ENCODE measurements around the gene E2F2. TPM values are rescaled to one million over a fixed set of nuclear protein-coding genes. Genes with fewer than 3 reads are reported as not detected.

The E2F2 gene
- total and polyA plus RNA-seq, 2 of the 13 experiments (the other 11 are each of a cell fraction or from before 2014, with no cell fraction given): 0.65 to 6.6 TPM

DNA sequence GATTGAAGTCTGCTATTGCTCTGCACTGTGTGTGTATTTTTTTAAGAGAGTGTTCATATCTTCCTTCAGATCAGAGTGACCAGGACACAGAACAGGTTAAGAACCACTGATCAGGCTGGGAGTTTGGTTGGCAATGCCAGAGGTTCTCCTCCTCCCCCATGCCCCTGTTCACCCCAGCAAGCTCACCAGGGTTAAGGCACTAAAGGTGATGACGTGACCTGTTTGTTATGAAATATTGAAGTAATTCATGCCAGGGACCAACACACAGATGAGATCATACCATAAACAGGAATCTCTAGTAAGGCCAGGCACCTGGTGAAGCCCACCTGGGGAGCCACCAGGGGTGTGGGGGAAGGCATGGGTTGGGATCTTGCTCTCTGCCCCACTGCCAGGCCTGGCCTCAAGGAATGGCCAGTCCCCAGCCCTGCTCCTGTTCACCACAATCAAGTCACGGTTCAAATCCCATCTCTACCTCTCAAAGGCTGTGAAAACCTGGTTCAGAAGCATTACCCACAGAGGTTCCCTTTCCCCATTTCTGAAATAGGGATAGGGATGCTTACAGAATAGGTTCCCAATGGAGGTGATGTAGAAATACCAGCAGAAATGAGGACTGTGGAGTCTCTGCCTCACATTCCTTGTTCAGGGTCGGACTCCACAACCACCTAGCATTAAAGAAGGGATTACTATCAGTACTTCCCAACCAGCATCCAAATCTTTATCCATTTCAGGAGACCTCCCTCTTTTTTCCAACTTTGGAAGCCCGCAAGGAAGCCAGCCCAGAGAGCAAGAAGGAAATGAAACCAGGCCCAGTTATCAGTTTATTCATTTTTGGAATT lies 25.8 kb upstream of the E2F2 start (continued):
- TF ChIP-seq ZNF430 (CRISPR knock-in tag; IDR thresholded peaks at IDR 0.05) (0 out of 2 replicates have a peak, but pooled peaks have one; percentile 1), RAD21 (CRISPR knock-in tag; IDR thresholded peaks at IDR 0.05) (0 out of 2 replicates have a peak, but pooled peaks have one; percentile 26), HNRNPH1 (optimal IDR thresholded peaks at IDR 0.05; ENCODE audit: low read depth, low read length) (no peak), ZNF24 (IDR thresholded peaks at IDR 0.05) (no peak), HCFC1 (IDR thresholded peaks at IDR 0.05; ENCODE audit: low read depth, low read length) (no peak), JUND (CRISPR knock-in tag; IDR thresholded peaks at IDR 0.05) (no peak), RFX1 (IDR thresholded peaks at IDR 0.05) (no peak), SIN3A (IDR thresholded peaks at IDR 0.05; ENCODE audit: borderline replicate concordance, low read depth, low read length) (0 out of 2 replicates have a peak, but pooled peaks have one; percentile 9), CREB1 (IDR thresholded peaks at IDR 0.05) (peak; percentile 69; the same call in 1 of the 2 replicates), CREB1 (CRISPR knock-in tag; IDR thresholded peaks at IDR 0.05) (no peak), GTF3A (CRISPR knock-in tag; conservative IDR thresholded peaks at IDR 0.05) (0 out of 2 replicates have a peak, but pooled peaks have one; percentile 52), POLR2AphosphoS2 (IDR thresholded peaks at IDR 0.05; ENCODE audit: low read depth, low read length) (peak; percentile 42; the same call in 1 of the 2 replicates), ZNF7 (CRISPR knock-in tag; IDR thresholded peaks at IDR 0.05) (no peak), ZNF746 (CRISPR knock-in tag; IDR thresholded peaks at IDR 0.05) (no peak), ZNF292 (CRISPR knock-in tag; IDR thresholded peaks at IDR 0.05; ENCODE audit: borderline replicate concordance, low read depth) (no peak), KAT7 (CRISPR knock-in tag; IDR thresholded peaks at IDR 0.05; ENCODE audit: borderline replicate concordance) (no peak), ZFY (CRISPR knock-in tag; IDR thresholded peaks at IDR 0.05) (peak; percentile 3; the same call in 1 of the 2 replicates), ZMYM3 (CRISPR knock-in tag; IDR thresholded peaks at IDR 0.05) (no peak), ZNF790 (CRISPR knock-in tag; IDR thresholded peaks at IDR 0.05; ENCODE audit: borderline replicate concordance) (no peak), NCOA2 (CRISPR knock-in tag; IDR thresholded peaks at IDR 0.05) (no peak), HNRNPLL (IDR thresholded peaks at IDR 0.05; ENCODE audit: low read depth, low read length, poor library complexity, severe bottlenecking) (no peak), BORCS8-MEF2B (CRISPR knock-in tag; IDR thresholded peaks at IDR 0.05) (no peak)
- TF ChIP-seq, protein P1, sequence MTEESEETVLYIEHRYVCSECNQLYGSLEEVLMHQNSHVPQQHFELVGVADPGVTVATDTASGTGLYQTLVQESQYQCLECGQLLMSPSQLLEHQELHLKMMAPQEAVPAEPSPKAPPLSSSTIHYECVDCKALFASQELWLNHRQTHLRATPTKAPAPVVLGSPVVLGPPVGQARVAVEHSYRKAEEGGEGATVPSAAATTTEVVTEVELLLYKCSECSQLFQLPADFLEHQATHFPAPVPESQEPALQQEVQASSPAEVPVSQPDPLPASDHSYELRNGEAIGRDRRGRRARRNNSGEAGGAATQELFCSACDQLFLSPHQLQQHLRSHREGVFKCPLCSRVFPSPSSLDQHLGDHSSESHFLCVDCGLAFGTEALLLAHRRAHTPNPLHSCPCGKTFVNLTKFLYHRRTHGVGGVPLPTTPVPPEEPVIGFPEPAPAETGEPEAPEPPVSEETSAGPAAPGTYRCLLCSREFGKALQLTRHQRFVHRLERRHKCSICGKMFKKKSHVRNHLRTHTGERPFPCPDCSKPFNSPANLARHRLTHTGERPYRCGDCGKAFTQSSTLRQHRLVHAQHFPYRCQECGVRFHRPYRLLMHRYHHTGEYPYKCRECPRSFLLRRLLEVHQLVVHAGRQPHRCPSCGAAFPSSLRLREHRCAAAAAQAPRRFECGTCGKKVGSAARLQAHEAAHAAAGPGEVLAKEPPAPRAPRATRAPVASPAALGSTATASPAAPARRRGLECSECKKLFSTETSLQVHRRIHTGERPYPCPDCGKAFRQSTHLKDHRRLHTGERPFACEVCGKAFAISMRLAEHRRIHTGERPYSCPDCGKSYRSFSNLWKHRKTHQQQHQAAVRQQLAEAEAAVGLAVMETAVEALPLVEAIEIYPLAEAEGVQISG (CRISPR knock-in tag; IDR thresholded peaks at IDR 0.05): no peak
- TF ChIP-seq, protein P2, sequence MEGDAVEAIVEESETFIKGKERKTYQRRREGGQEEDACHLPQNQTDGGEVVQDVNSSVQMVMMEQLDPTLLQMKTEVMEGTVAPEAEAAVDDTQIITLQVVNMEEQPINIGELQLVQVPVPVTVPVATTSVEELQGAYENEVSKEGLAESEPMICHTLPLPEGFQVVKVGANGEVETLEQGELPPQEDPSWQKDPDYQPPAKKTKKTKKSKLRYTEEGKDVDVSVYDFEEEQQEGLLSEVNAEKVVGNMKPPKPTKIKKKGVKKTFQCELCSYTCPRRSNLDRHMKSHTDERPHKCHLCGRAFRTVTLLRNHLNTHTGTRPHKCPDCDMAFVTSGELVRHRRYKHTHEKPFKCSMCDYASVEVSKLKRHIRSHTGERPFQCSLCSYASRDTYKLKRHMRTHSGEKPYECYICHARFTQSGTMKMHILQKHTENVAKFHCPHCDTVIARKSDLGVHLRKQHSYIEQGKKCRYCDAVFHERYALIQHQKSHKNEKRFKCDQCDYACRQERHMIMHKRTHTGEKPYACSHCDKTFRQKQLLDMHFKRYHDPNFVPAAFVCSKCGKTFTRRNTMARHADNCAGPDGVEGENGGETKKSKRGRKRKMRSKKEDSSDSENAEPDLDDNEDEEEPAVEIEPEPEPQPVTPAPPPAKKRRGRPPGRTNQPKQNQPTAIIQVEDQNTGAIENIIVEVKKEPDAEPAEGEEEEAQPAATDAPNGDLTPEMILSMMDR (CRISPR knock-in tag; IDR thresholded peaks at IDR 0.05): no peak

Measured in HepG2 (cell line).